ENCODE measurements around the gene SECISBP2L. TPM values are rescaled to one million over a fixed set of nuclear protein-coding genes. Genes with fewer than 3 reads are reported as not detected.
"Not testable (repeated sequence)": the region's sequence is repeated elsewhere in the genome, so short reads cannot be mapped to it uniquely, and the experiment has no call there.

Gene SECISBP2L
- total RNA-seq, 4 donors from 2014 or later, result 40.3 to 54.0 (median 44.0) TPM

DNA sequence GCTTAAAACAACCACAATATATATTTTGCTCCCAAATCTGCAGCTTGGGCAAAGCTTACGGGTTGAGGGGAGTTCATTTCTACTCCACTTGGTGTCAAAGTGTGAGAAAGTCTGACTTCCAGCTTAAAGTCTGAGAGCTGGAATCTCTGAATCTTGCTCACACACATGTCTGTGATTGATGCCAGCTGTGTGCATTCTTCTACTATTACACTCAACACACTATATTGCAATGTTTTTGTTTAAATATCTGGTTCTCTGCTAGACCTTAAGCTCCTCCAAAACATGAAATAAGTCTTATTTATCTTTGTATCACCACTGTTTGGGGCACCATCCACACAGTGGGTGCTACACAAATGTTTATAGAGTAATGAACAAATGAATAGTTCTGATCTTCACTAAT lies 36.7 kb upstream of the SECISBP2L start:
- no peaks in the 10 kb centered on the region for H3K27me3 ChIP-seq
- H3K36me3 ChIP-seq, result no peaks in the 10 kb centered on the region
- no peaks in the 10 kb centered on the region for H3K4me1 ChIP-seq
- no peak for TF ChIP-seq POLR2A (IDR thresholded peaks at IDR 0.05; ENCODE audit: low read depth)
- TF ChIP-seq EP300 (IDR thresholded peaks at IDR 0.05), result no peak
- no peak for TF ChIP-seq POLR2AphosphoS5 (IDR thresholded peaks at IDR 0.05)
- TF ChIP-seq CTCF (IDR thresholded peaks at IDR 0.05), result no peak
- no peak for DNase-seq (ENCODE audit: extremely low spot score)
- no peak overlapping the region for H3K27ac ChIP-seq (replicated peaks in 1 of 4)
- intact Hi-C loops (cut with DNase I), result no loop called here
- WGBS, result 68% methylated on average over 1 of the region's 1 CpG
- H3K4me3 ChIP-seq, result no peak overlapping the region
- H3K9me3 ChIP-seq, result no peaks in the 10 kb centered on the region

DNA sequence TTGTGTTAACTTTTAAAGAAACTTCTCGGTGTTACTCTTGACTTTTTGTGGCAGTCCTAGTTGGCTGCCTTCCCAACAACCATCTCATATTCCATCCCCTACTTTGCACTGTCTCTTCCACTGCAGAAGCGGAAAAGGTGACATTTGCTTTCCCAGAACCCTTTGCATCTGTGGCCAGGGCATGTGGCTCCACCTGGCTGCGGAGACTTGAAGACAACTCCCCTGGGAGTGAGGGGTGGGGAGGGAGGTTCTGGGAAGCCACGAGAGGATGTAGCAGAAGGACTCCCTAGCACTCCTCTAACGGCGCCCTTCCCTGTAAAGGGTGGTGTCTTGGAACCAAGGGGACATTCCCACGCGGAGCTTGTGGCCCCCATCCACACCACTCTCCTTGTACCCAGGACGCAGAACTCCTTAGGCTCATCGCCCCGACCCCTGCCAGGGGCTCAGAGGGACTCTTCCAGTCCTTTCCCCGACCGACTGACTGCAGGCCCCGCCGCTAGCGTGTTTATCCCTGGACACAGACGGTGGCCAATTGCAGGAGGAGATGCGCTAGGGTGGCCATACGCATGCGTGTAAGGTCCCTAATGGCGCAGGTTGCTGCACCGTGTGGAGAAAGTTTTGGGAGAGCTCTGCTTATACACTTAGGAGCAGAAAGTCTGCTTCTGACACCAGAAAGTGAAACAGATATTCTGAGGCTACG lies 33.2 kb upstream of the SECISBP2L start:
- Histone ChIP-seq H3K4me1 (no peaks in the 10 kb centered on the region), H3K27me3 (no peaks in the 10 kb centered on the region), H3K27ac (replicated peaks in 1 of 4) (no peak overlapping the region), H3K4me3 (no peak overlapping the region), H3K36me3 (no peaks in the 10 kb centered on the region), H3K9me3 (no peaks in the 10 kb centered on the region)
- intact Hi-C loops (cut with DNase I), result no loop called here
- DNase-seq (ENCODE audit: extremely low spot score), result no peak
- TF ChIP-seq EP300 (IDR thresholded peaks at IDR 0.05) (no peak), CTCF (IDR thresholded peaks at IDR 0.05) (no peak), POLR2AphosphoS5 (IDR thresholded peaks at IDR 0.05) (no peak), POLR2A (IDR thresholded peaks at IDR 0.05; ENCODE audit: low read depth) (no peak)
- 93% methylated on average over 23 of the region's 23 CpGs for WGBS

DNA sequence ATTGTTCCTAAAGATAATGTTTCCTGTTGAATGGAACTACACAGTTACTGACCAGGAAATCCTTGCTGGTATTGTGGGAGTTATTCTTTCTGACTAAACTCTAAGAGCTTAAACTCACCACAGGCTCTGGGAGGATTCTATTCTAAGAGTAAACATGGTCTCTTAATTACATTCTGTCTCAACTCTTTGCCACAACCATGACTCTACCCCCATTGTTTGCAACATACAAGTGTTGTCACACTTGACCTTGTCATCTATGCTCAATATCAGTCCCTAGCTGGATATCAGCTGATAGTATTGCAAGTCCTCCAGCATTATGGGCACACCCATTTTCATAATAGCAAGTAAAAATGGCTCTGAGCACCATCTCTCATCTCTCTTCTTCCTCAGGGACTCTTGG lies 29.6 kb upstream of the SECISBP2L start:
- intact Hi-C loops (cut with DNase I), result no loop called here
- H3K4me1 ChIP-seq, result no peaks in the 10 kb centered on the region
- DNase-seq (ENCODE audit: extremely low spot score), result no peak
- no peaks in the 10 kb centered on the region for H3K27me3 ChIP-seq
- no peak overlapping the region for H3K27ac ChIP-seq (replicated peaks in 1 of 4)
- H3K4me3 ChIP-seq, result no peak overlapping the region
- no peaks in the 10 kb centered on the region for H3K36me3 ChIP-seq
- H3K9me3 ChIP-seq, result no peaks in the 10 kb centered on the region
- no peak for TF ChIP-seq EP300 (IDR thresholded peaks at IDR 0.05)
- no peak for TF ChIP-seq POLR2AphosphoS5 (IDR thresholded peaks at IDR 0.05)
- TF ChIP-seq CTCF (IDR thresholded peaks at IDR 0.05), result no peak
- TF ChIP-seq POLR2A (IDR thresholded peaks at IDR 0.05; ENCODE audit: low read depth), result no peak

GRCh38 chr15:49074589-49075287 lies 28.5 kb upstream of the SECISBP2L start:
- H3K27ac ChIP-seq (replicated peaks in 1 of 4); H3K9me3 ChIP-seq; H3K4me3 ChIP-seq; H3K27me3 ChIP-seq; DNase-seq (ENCODE audit: extremely low spot score); intact Hi-C loops (cut with DNase I); H3K36me3 ChIP-seq; H3K4me1 ChIP-seq: not testable (repeated sequence)
- WGBS, result 83% methylated on average over 6 of the region's 6 CpGs

DNA sequence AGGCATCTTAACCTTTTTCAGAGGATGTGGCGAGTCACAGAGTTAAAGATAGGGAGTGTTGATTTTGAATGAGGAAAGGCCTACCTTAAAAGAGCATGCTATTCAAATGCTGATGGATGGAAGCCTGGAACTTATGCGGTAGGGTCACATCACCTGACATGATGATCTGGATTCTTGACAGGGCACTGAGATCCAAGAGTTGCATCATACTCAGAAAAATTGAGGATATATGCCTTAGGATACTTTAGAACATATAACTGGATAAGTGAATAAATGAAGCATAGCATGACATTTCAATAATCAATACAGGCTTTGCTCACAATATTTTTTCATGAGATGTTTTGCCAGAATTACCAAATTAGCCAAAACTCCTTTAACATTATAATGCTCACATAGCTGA lies 20.1 kb upstream of the SECISBP2L start:
- no peaks in the 10 kb centered on the region for H3K4me1 ChIP-seq
- no peak overlapping the region for H3K27ac ChIP-seq (replicated peaks in 1 of 4)
- intact Hi-C loops (cut with DNase I), result no loop called here
- 71% methylated on average over 2 of the region's 2 CpGs for WGBS
- no peaks in the 10 kb centered on the region for H3K9me3 ChIP-seq
- H3K36me3 ChIP-seq, result no peaks in the 10 kb centered on the region
- no peak for TF ChIP-seq CTCF (IDR thresholded peaks at IDR 0.05)
- no peak for TF ChIP-seq POLR2AphosphoS5 (IDR thresholded peaks at IDR 0.05)
- TF ChIP-seq POLR2A (IDR thresholded peaks at IDR 0.05; ENCODE audit: low read depth), result no peak
- TF ChIP-seq EP300 (IDR thresholded peaks at IDR 0.05), result no peak
- peaks cover 0 to 22% (median 0%) of the 10 kb centered on the region in 4 donors for H3K27me3 ChIP-seq
- H3K4me3 ChIP-seq, result no peak overlapping the region
- no peak for DNase-seq (ENCODE audit: extremely low spot score)

Measured in esophagus muscularis mucosa (tissue), 4 donors.